H1 (cell line): ENCODE measurements around the gene GPC6. TPM values are rescaled to one million over a fixed set of nuclear protein-coding genes. Genes with fewer than 3 reads are reported as not detected.

Experiments used
- BCL11A ChIP-seq, 2 experiments: IDR thresholded peaks; one replicate each; pipeline ENCODE4 v1.6.1; 2011; ENCODE audit warnings: low read depth in 2 of 2, low read length in 2 of 2, mild to moderate bottlenecking in 2 of 2
- SRF ChIP-seq: IDR thresholded peaks from 2 replicates; pipeline ENCODE4 v1.6.1; 2011; ENCODE audit warnings: mild to moderate bottlenecking, low read depth, low read length, moderate library complexity
- TEAD4 ChIP-seq: IDR thresholded peaks from 2 replicates; pipeline ENCODE4 v1.6.1; 2012; ENCODE audit warnings: low read depth, low read length, inconsistent platforms, mixed read lengths
- polyA plus RNA-seq, 7 experiments: library from polyadenylated mRNA; depleted of rRNA in 3 of 7; stranded (reverse) in 5 of 7; unstranded in 2 of 7; fragments of >200 nt in 5 of 7; fragments of 200-250 nt in 2 of 7; gene quantifications; 1 replicate in 5 of 7; 2 replicates in 1 of 7; 4 replicates in 1 of 7; pipeline versions ENCODE4 v1.2.1 to v1.2.3, GENCODE V29; 2011 to 2013; ENCODE audit warnings: missing spikeins in 2 of 7, mixed read lengths in 2 of 7
- total RNA-seq: library from RNA; stranded (reverse); fragmentation: NEBNext Ultra II Directional; extraction: Animal tissue kit (Norgen Biotek cat#: 25700); gene quantifications from 2 replicates; pipeline ENCODE4 v1.2.1, GENCODE V29; 2021
- TF ChIP-seq, protein P1 (sequence below): fragments of 300-600 bp; sonication (generic); IDR thresholded peaks from 2 replicates; pipeline ENCODE4 v1.7.1; 2012; ENCODE audit warnings: low read length, moderate library complexity, mild to moderate bottlenecking, inconsistent platforms; ENCODE audit not compliant: insufficient replicate concordance
- TF ChIP-seq, protein P2 (sequence below): IDR thresholded peaks from 2 replicates; pipeline ENCODE4 v1.6.1; 2011; ENCODE audit warnings: low read length, improper control_type of control experiment

GPC6 gene
- total and polyA plus RNA-seq, 2 of the 8 experiments (the other 6 are each of a cell fraction or from before 2014, with no cell fraction given) = 5.4 to 12.0 TPM

DNA sequence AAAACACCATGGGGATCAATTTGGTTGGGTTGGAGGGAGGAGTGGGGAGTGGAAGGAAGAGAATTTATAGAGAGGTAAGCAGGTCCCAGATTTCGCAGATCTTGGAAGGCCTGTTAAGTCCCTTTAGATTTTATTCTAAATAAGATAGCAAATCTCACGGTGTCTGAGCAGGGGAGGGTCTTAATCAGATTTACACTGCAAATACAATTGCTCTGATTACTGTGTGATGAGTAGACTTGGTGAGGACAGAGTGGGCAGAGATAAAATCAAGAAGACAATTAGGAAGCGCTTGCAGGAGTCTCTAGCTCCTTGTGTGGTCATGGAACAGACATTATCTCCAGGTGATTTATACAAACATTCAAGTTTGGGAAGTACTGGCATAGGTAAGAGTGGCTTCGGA is 126.0 kb downstream of the GPC6 start (continued):
- TF ChIP-seq, protein P1, sequence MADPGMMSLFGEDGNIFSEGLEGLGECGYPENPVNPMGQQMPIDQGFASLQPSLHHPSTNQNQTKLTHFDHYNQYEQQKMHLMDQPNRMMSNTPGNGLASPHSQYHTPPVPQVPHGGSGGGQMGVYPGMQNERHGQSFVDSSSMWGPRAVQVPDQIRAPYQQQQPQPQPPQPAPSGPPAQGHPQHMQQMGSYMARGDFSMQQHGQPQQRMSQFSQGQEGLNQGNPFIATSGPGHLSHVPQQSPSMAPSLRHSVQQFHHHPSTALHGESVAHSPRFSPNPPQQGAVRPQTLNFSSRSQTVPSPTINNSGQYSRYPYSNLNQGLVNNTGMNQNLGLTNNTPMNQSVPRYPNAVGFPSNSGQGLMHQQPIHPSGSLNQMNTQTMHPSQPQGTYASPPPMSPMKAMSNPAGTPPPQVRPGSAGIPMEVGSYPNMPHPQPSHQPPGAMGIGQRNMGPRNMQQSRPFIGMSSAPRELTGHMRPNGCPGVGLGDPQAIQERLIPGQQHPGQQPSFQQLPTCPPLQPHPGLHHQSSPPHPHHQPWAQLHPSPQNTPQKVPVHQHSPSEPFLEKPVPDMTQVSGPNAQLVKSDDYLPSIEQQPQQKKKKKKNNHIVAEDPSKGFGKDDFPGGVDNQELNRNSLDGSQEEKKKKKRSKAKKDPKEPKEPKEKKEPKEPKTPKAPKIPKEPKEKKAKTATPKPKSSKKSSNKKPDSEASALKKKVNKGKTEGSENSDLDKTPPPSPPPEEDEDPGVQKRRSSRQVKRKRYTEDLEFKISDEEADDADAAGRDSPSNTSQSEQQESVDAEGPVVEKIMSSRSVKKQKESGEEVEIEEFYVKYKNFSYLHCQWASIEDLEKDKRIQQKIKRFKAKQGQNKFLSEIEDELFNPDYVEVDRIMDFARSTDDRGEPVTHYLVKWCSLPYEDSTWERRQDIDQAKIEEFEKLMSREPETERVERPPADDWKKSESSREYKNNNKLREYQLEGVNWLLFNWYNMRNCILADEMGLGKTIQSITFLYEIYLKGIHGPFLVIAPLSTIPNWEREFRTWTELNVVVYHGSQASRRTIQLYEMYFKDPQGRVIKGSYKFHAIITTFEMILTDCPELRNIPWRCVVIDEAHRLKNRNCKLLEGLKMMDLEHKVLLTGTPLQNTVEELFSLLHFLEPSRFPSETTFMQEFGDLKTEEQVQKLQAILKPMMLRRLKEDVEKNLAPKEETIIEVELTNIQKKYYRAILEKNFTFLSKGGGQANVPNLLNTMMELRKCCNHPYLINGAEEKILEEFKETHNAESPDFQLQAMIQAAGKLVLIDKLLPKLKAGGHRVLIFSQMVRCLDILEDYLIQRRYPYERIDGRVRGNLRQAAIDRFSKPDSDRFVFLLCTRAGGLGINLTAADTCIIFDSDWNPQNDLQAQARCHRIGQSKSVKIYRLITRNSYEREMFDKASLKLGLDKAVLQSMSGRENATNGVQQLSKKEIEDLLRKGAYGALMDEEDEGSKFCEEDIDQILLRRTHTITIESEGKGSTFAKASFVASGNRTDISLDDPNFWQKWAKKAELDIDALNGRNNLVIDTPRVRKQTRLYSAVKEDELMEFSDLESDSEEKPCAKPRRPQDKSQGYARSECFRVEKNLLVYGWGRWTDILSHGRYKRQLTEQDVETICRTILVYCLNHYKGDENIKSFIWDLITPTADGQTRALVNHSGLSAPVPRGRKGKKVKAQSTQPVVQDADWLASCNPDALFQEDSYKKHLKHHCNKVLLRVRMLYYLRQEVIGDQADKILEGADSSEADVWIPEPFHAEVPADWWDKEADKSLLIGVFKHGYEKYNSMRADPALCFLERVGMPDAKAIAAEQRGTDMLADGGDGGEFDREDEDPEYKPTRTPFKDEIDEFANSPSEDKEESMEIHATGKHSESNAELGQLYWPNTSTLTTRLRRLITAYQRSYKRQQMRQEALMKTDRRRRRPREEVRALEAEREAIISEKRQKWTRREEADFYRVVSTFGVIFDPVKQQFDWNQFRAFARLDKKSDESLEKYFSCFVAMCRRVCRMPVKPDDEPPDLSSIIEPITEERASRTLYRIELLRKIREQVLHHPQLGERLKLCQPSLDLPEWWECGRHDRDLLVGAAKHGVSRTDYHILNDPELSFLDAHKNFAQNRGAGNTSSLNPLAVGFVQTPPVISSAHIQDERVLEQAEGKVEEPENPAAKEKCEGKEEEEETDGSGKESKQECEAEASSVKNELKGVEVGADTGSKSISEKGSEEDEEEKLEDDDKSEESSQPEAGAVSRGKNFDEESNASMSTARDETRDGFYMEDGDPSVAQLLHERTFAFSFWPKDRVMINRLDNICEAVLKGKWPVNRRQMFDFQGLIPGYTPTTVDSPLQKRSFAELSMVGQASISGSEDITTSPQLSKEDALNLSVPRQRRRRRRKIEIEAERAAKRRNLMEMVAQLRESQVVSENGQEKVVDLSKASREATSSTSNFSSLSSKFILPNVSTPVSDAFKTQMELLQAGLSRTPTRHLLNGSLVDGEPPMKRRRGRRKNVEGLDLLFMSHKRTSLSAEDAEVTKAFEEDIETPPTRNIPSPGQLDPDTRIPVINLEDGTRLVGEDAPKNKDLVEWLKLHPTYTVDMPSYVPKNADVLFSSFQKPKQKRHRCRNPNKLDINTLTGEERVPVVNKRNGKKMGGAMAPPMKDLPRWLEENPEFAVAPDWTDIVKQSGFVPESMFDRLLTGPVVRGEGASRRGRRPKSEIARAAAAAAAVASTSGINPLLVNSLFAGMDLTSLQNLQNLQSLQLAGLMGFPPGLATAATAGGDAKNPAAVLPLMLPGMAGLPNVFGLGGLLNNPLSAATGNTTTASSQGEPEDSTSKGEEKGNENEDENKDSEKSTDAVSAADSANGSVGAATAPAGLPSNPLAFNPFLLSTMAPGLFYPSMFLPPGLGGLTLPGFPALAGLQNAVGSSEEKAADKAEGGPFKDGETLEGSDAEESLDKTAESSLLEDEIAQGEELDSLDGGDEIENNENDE = no peak
- TF ChIP-seq TEAD4 (no peak), SRF (no peak), BCL11A (IDR thresholded peaks at IDR 0.05; ENCODE audit: low read depth in 2 of 2, low read length in 2 of 2) (no peak)
- TF ChIP-seq, protein P2, sequence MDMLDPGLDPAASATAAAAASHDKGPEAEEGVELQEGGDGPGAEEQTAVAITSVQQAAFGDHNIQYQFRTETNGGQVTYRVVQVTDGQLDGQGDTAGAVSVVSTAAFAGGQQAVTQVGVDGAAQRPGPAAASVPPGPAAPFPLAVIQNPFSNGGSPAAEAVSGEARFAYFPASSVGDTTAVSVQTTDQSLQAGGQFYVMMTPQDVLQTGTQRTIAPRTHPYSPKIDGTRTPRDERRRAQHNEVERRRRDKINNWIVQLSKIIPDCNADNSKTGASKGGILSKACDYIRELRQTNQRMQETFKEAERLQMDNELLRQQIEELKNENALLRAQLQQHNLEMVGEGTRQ = no peak
